HUES64 (cell line): ENCODE data around the gene HMCN2.

ENCODE experiments used
- H3K27ac ChIP-seq: 2 replicates; pipeline ENCODE4 v1.7.0; 2013; ENCODE audit warnings: low read depth, low read length, inconsistent platforms
- H3K27me3 ChIP-seq: 2 replicates; pipeline ENCODE4 v1.6.1; 2013; ENCODE audit warnings: mild to moderate bottlenecking, low read length; ENCODE audit not compliant: insufficient read depth
- H3K36me3 ChIP-seq: 2 replicates; pipeline ENCODE4 v1.6.1; 2013; ENCODE audit warnings: mild to moderate bottlenecking, low read length; ENCODE audit not compliant: insufficient read depth
- H3K4me1 ChIP-seq: 2 replicates; pipeline ENCODE4 v1.6.1; 2013; ENCODE audit warnings: mild to moderate bottlenecking, low read length, moderate library complexity; ENCODE audit not compliant: insufficient read depth
- H3K4me3 ChIP-seq: 2 replicates; pipeline ENCODE4 v1.5.1; 2013; ENCODE audit warnings: mild to moderate bottlenecking, low read length, moderate library complexity
- H3K9ac ChIP-seq: 2 replicates; pipeline ENCODE4 v1.6.1; 2013; ENCODE audit warnings: mild to moderate bottlenecking, low read depth, low read length
- H3K9me3 ChIP-seq: 2 replicates; pipeline ENCODE4 v1.6.1; 2013; ENCODE audit warnings: low read depth, low read length; ENCODE audit not compliant: insufficient read depth
- WGBS: fragments of 150-250, 120-280 bp; methylation state at CpG from one replicate; pipeline ENCODE4 v1.1.7; 2013; ENCODE audit warnings: missing lambda C conversion rate; 5-methylcytosine and 5-hydroxymethylcytosine counted together

HMCN2 gene

GRCh38 chr9:130482463-130482862 is 216.9 kb downstream of the HMCN2 start:
- Histone ChIP-seq H3K9me3 (no peaks in the 10 kb centered on the region), H3K4me3 (no peak overlapping the region), H3K4me1 (no peaks in the 10 kb centered on the region), H3K36me3 (no peaks in the 10 kb centered on the region), H3K27me3 (peaks cover 3% of the 10 kb centered on the region; the same call in 1 of the 2 replicates), H3K9ac (no peak overlapping the region), H3K27ac (no peak overlapping the region)
- 79% methylated on average over 5 of the region's 5 CpGs for WGBS

GRCh38 chr9:130483371-130483971 is 217.9 kb downstream of the HMCN2 start:
- peaks cover 3% of the 10 kb centered on the region; the same call in 1 of the 2 replicates for H3K27me3 ChIP-seq

More at GRCh38 chr9:130483371-130483971, 217.9 kb downstream of the HMCN2 start:
- Histone ChIP-seq H3K27ac (no peak overlapping the region), H3K4me1 (no peaks in the 10 kb centered on the region), H3K9ac (no peak overlapping the region), H3K9me3 (no peaks in the 10 kb centered on the region), H3K4me3 (no peak overlapping the region), H3K36me3 (no peaks in the 10 kb centered on the region)
- 45% methylated on average over 15 of the region's 16 CpGs for WGBS
